Muscle layer of colon (tissue), 2 donors: ENCODE data around the gene CAPZB.
A peak's percentile ranks its signal among the peaks of the same experiment; 100 is the strongest.

Source experiments
- H3K27ac ChIP-seq: one replicate; pipeline ENCODE4 v1.7.0; 2013; ENCODE audit warnings: low read depth, mild to moderate bottlenecking, low read length, moderate library complexity
- H3K27me3 ChIP-seq, 2 donors: one replicate each; pipeline ENCODE4 v1.7.0; 2013; ENCODE audit warnings: low read length in 2 of 2, mild to moderate bottlenecking in 2 of 2; ENCODE audit not compliant: insufficient read depth in 2 of 2, control insufficient read depth in 1 of 2
- H3K36me3 ChIP-seq: one replicate; pipeline ENCODE4 v1.7.0; 2013; ENCODE audit warnings: mild to moderate bottlenecking, low read length; ENCODE audit not compliant: insufficient read depth
- H3K4me1 ChIP-seq: one replicate; pipeline ENCODE4 v1.7.0; 2013; ENCODE audit warnings: mild to moderate bottlenecking, low read length; ENCODE audit not compliant: insufficient read depth
- H3K4me3 ChIP-seq, 2 donors: one replicate each; pipeline ENCODE4 v1.7.0; 2013; ENCODE audit warnings: low read length in 2 of 2, low read depth in 1 of 2, mild to moderate bottlenecking in 1 of 2, moderate library complexity in 1 of 2
- H3K9ac ChIP-seq: one replicate; pipeline ENCODE4 v1.7.0; 2013; ENCODE audit warnings: low read length
- H3K9me3 ChIP-seq: one replicate; pipeline ENCODE4 v1.7.0; 2013; ENCODE audit warnings: mild to moderate bottlenecking, low read length
- donor health status: abdominal sarcoma.
- donor health status: Adenocarcinoma of cecum.

CAPZB gene

DNA sequence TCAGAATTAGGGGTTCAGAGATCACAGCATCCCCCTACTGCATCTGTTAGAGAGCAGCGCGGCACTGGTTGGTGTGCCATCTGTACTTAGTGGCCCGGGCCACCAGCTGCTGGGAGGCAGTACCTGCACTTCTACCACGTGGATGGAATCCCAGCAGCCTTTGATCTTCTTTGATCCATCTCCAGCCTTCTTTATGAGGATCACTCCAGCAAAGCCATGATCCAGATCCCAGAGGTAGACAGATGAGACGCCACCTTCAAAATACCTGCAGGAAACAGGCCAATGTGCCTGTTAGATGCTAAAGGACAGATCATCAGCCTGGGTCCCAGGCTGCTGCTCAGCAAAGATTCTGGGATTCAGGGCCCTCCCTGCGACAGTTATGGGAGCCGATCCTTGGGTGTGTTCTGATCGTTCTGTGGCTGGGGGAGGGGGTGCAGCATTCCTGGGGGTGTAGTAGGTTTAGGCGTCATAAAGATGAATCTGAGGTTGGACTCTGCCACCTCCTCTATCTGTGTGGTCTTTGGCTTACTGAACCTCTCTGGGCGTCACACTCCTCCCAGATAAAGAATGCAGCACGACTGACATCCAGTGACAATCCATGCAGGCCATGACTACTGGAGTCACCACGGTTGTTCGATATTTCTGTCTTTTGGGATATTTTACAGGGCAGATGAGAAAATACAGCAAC lies 127.9 kb downstream of the CAPZB start:
- Histone ChIP-seq H3K4me3 (no peak overlapping the region), H3K9ac (no peak overlapping the region), H3K27ac (no peak overlapping the region), H3K36me3 (peaks cover 40% of the 10 kb centered on the region), H3K27me3 (no peaks in the 10 kb centered on the region), H3K4me1 (peaks cover 45% of the 10 kb centered on the region), H3K9me3 (no peaks in the 10 kb centered on the region)

DNA sequence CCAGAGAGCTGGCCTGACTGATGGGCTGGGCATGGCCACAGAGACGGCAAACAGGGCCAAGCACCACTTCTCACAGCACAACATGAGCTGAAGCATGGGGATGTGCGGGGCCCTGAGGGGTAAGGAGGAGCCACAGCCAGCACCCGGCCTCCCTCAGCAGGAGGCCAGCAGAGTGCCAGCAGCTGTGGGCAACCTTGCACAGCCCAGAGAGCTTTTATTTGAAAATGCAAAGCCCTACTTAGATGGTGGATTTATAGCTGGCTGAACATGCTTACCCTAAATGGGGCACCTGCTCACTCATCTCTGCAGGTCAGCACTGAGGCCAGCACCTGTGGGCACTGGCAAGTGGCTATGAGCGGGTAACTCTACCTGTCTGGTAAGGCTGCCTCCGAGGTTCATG lies 129.1 kb downstream of the CAPZB start:
- Histone ChIP-seq H3K4me3 (no peak overlapping the region), H3K9ac (no peak overlapping the region), H3K4me1 (peaks cover 52% of the 10 kb centered on the region), H3K27me3 (no peaks in the 10 kb centered on the region), H3K36me3 (peaks cover 40% of the 10 kb centered on the region), H3K9me3 (no peaks in the 10 kb centered on the region), H3K27ac (no peak overlapping the region)

DNA sequence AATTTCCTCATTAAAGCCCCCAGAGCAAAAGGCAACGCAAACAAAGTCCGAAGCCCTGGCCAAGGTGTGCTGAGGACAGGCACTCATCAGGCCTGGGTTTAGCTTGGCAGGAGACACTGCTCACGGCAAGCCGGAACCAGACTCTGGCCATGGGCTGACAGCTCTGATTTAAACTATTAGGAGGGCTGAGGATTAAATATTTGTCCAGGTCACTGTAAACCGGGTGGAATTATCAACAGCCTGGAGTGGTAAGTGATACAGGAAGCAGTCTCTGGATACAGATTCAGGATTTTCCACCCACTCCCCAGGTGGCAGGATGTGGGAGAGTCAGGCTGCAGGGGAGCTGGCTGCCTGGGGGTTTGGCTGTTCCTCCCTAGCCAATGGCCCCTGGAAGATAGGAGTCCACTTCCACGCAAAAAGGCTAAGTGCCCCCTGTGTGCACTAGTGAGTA lies 130.8 kb downstream of the CAPZB start:
- Histone ChIP-seq H3K4me1 (peaks cover 37% of the 10 kb centered on the region), H3K36me3 (peaks cover 49% of the 10 kb centered on the region), H3K27me3 (no peaks in the 10 kb centered on the region), H3K27ac (no peak overlapping the region), H3K4me3 (no peak overlapping the region), H3K9me3 (no peaks in the 10 kb centered on the region), H3K9ac (no peak overlapping the region)

DNA sequence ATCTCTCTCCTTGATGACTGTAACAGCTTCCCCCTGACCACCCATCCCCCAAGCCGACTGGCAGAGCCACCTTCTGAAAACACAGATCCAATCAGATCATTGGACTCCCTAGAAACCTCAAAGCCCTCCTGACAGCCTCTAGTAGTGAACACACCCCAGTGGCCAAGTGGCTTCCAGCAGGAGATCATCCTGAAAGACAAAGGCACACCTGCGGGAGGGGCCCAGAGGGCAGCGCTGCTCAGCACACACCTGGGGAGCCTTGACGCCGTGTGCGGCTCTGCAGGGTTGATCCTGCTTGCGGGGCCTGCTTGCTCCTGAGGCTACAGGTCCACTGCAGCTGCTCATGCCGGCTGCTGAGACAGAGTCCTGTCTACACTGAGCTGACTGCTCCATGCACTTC lies 131.7 kb downstream of the CAPZB start:
- no peaks in the 10 kb centered on the region for H3K27me3 ChIP-seq
- no peak overlapping the region for H3K9ac ChIP-seq
- peaks cover 39% of the 10 kb centered on the region for H3K4me1 ChIP-seq
- peak overlapping the region; percentile 39 for H3K27ac ChIP-seq
- H3K9me3 ChIP-seq: no peaks in the 10 kb centered on the region
- no peak overlapping the region for H3K4me3 ChIP-seq
- peaks cover 54% of the 10 kb centered on the region for H3K36me3 ChIP-seq

DNA sequence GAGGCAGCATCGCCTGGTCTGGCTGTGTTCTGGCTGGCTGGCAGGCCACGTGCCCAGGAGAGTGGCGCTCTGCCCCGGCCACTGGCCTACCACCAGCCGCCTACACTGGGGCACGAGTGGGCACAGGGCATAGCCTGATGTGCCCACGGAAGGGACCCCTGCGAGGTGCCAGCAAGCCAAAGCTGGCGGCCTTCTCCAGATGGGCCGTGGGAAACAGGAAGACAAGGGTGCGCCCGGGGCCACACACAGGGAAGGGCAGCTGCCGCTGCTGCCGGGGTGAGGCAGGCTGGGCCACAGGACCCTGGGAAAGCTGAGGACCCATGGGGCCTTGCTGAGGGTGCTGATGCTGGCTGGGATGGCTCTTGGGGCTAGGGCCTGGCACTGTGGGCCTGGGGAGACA lies 132.5 kb downstream of the CAPZB start:
- Histone ChIP-seq H3K4me3 (no peak overlapping the region), H3K9me3 (no peaks in the 10 kb centered on the region), H3K27me3 (no peaks in the 10 kb centered on the region), H3K4me1 (peaks cover 47% of the 10 kb centered on the region), H3K27ac (peak overlapping the region; percentile 57), H3K9ac (no peak overlapping the region), H3K36me3 (peaks cover 54% of the 10 kb centered on the region)

DNA sequence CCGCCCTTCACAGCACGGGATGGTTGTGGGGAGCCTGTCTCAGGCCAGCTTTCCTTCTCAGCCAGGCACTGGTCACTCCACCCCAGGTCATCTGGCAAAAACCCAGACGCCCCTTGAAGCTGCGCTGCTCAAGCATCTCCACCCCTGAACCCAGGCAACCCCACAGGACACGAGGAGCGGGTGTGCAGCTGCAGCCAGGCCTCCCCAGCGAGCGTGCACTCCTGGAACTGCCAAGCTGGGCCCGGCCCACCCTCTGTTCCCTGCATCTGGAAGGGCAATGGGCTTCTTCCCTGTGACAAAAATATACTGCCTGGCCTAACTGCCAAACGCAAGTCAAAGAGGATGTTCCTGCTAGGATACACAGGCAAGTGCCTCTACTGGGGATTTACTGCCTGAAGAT lies 133.5 kb downstream of the CAPZB start:
- Histone ChIP-seq H3K27ac (peak overlapping the region; percentile 57), H3K36me3 (peaks cover 47% of the 10 kb centered on the region), H3K27me3 (no peaks in the 10 kb centered on the region), H3K9ac (no peak overlapping the region), H3K4me3 (no peak overlapping the region), H3K9me3 (no peaks in the 10 kb centered on the region), H3K4me1 (peaks cover 55% of the 10 kb centered on the region)

DNA sequence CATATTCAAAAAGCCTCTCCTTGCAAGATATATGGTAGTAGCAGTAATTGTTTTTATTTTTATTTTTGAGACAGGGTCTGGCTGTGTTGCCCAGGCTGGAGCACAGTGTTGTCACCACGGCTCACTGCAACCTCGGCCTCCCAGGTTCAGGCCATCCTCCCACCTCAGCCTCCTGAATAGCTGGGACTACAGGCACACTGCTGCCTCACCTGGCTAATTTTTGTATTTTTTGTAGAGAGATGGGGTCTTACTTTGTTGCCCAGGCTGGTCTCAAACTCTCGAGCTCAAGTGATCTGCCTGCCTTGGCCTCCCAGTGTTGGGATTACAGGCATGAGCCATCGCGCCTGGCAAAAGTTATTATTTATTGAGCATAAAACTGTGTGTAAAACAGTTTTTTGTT lies 134.8 kb downstream of the CAPZB start:
- no peak overlapping the region for H3K27ac ChIP-seq
- peaks cover 37% of the 10 kb centered on the region for H3K36me3 ChIP-seq
- no peaks in the 10 kb centered on the region for H3K9me3 ChIP-seq

DNA sequence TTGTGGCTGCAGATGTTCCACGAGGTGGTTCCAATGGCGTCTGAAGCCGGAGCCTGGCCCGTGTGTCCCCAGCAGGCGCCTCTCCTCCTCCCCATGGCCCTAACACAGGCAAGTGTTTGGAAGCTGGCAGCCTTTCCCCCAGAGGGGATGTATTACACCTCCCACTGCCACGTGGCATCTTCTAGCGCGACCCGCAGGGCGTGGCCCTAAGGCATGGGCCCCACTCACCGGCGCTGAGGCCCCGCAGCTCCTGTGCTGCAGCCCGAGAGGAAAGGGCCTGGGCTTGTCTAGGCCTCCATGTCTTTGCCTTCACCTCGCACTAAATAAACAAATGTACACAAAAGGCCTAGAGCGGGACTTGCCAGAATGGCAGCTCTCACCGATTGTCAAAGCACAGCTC lies 135.3 kb downstream of the CAPZB start:
- no peak overlapping the region for H3K4me3 ChIP-seq
- H3K9me3 ChIP-seq: no peaks in the 10 kb centered on the region
- H3K27me3 ChIP-seq: no peaks in the 10 kb centered on the region
- no peak overlapping the region for H3K27ac ChIP-seq
- H3K4me1 ChIP-seq: peaks cover 55% of the 10 kb centered on the region
- peaks cover 37% of the 10 kb centered on the region for H3K36me3 ChIP-seq
- no peak overlapping the region for H3K9ac ChIP-seq

More for the DNA sequence above, 134.8 kb downstream of the CAPZB start:
- Histone ChIP-seq H3K4me3 (no peak overlapping the region), H3K27me3 (no peaks in the 10 kb centered on the region), H3K4me1 (peaks cover 55% of the 10 kb centered on the region), H3K9ac (no peak overlapping the region)

DNA sequence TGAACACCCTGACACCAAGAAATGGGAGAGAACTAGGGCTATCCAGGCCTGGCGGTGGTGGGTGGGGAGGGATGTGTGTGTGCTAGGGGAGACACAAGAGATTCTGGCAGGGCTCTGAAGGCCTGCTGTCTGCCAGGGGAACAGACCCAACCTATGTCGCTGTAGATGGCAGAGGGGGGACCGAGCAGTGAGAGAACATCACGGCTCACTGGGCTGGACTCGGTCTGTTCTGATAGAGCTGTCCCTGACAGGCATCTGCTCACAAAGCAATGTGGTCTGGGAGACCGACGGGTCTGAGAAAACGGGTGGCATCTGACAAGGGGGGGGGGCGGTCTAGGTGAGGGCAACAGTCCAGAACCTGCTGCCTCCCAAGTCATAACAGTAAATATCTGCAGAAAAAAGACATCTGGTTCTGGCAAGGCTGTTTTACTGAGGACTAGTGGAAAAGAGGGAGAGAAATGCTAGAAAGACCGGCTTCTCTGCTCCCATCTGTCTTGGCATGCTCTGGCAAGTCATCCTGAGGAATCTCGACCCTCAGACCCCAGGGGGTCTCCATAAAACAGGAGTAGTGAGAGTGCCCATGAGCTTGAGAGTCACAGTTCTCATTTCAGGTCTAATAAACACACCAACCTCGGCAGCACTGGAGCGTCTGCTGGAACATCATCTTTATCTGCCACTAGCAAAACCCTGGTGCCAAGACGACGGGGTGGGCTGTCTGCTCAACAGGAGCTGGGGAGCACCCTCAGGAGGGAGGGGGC lies 136.7 kb downstream of the CAPZB start:
- H3K27ac ChIP-seq: peak overlapping the region; percentile 34
- H3K4me1 ChIP-seq: peaks cover 50% of the 10 kb centered on the region
- no peak overlapping the region for H3K4me3 ChIP-seq
- H3K9me3 ChIP-seq: no peaks in the 10 kb centered on the region
- no peak overlapping the region for H3K9ac ChIP-seq
- no peaks in the 10 kb centered on the region for H3K27me3 ChIP-seq
- peaks cover 38% of the 10 kb centered on the region for H3K36me3 ChIP-seq

DNA sequence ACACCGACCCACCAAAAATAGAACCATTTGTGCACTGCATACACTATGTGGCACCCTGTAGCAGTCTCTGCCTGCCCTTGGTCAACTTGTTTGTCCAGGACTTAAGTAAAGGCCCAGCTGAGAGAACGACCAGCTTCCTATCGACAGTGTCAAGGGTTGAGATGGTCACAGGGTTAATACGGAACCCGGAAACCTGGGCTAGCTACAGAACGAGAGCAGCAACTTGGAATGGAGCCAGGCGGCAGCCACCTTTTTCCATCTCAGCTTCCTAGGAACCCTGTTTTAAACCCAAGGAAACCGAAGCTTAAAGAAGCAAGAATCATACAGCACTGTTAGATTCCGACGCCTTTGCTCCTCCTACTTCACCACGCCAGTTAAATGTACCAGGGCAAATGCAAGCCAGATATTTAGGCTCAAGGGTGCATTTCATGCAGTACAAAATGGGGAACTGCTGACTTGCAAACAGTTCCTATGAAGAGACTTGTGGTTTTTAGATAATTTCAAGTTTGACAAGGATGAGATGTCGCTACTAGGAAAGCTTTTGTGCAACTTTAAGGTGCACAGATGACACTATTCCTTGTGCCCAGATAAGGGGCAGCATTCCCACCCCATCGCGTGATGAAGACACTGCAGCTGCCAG lies 137.7 kb downstream of the CAPZB start:
- no peak overlapping the region for H3K4me3 ChIP-seq
- peaks cover 41% of the 10 kb centered on the region for H3K36me3 ChIP-seq
- peaks cover 42% of the 10 kb centered on the region for H3K4me1 ChIP-seq
- no peak overlapping the region for H3K9ac ChIP-seq
- H3K9me3 ChIP-seq: no peaks in the 10 kb centered on the region
- no peaks in the 10 kb centered on the region for H3K27me3 ChIP-seq
- peak overlapping the region; percentile 34 for H3K27ac ChIP-seq

DNA sequence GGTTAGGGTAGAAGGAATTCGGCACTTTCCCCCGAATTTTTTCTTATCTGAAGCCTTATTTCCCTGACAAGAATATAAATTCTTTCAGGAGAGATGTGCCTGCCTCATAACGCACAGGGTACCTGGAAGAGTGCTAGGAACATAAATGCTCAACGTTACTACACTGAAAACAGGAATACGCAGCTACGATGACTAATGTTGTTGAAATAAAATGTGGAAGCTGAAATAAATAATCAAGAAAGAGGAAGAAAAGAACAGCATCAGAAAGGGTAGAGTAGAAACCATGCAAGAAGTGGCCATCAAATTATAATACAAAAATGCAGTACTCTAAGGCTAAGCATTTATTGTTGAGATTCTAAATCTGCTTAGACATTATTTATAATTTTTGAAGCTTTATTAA lies 139.3 kb downstream of the CAPZB start:
- no peak overlapping the region for H3K4me3 ChIP-seq
- no peaks in the 10 kb centered on the region for H3K9me3 ChIP-seq
- peaks cover 42% of the 10 kb centered on the region for H3K36me3 ChIP-seq
- H3K27me3 ChIP-seq: no peaks in the 10 kb centered on the region
- H3K4me1 ChIP-seq: peaks cover 31% of the 10 kb centered on the region
- no peak overlapping the region for H3K9ac ChIP-seq
- H3K27ac ChIP-seq: no peak overlapping the region
